GM12865 (cell line): ENCODE measurements around the gene MED15.

Experiments used
- DNase-seq: peaks from one replicate; pipeline ENCODE4 v3.0.0; 2010; ENCODE audit warnings: low read depth
- H3K4me3 ChIP-seq: 2 replicates; pipeline ENCODE4 v1.5.1; 2011; ENCODE audit warnings: mild to moderate bottlenecking, low read depth, low read length, control low read depth
- CTCF ChIP-seq: IDR thresholded peaks from 2 replicates; pipeline ENCODE4 v1.5.1; 2011; ENCODE audit warnings: low read length, control low read depth, low read depth, inconsistent platforms; ENCODE audit not compliant: insufficient read depth; ENCODE audit errors: missing control alignments

Gene MED15

GRCh38 chr22:20548806-20549205 is 41.4 kb downstream of the MED15 start:
- no peak for DNase-seq
- no peak overlapping the region for H3K4me3 ChIP-seq
- TF ChIP-seq CTCF = no peak

- no peak overlapping the region for H3K4me3 ChIP-seq
- TF ChIP-seq CTCF = no peak
- DNase-seq = no peak
Measured at GRCh38 chr22:20549232-20549841, 41.9 kb downstream of the MED15 start.

- no peak overlapping the region for H3K4me3 ChIP-seq
- DNase-seq = no peak
- no peak for TF ChIP-seq CTCF
Measured at GRCh38 chr22:20550057-20550817, 42.8 kb downstream of the MED15 start.

- no peak for TF ChIP-seq CTCF
- H3K4me3 ChIP-seq = no peak overlapping the region
- peak; percentile 23 for DNase-seq
Measured at GRCh38 chr22:20550851-20551744, 43.7 kb downstream of the MED15 start.

GRCh38 chr22:20551805-20552442 is 44.5 kb downstream of the MED15 start:
- no peak overlapping the region for H3K4me3 ChIP-seq
- DNase-seq = no peak
- no peak for TF ChIP-seq CTCF
